ENCODE results near the gene RRP36.

Gene RRP36

DNA sequence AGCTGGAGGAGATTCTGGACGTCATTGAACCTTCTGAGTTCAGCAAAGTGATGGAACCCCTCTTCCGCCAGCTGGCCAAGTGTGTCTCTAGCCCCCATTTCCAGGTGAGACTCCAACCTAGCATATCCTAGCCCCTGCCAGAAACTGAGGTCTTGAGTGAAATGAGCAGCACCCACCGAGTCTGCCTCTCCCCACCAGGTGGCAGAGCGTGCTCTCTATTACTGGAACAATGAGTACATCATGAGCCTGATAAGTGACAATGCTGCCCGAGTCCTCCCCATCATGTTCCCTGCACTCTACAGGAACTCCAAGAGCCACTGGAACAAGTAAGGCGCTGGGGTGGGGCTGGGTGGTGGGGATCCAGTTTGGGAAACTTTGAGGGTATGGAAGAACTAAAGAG, 12.3 kb upstream of the RRP36 start:
- peak in 1 of 2 experiments; percentile 52 for DNase-seq

- DNase-seq, result no peak
These were observed 10.2 kb upstream of the RRP36 start for GRCh38 chr6:43011207-43011606.

DNA sequence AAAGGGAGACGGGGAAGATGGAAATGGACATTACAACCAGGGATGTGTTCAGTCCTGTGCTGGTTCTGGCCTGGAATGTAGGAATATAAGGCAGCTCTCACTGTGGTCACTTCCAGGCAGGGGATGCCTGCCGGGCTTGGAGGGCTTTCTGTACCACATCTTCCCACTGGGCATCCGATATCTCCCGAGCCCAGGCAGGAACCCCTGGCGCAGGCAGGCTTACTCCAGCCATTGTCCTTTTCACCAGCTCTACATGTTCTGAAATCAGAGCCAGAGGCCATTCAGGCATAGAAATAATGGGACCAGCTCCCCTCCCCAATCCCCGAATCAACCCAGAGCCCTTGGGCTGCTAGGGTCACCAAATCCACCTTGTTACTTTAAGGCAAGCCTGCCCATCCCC, 9.1 kb upstream of the RRP36 start:
- DNase-seq, result no peak

DNA sequence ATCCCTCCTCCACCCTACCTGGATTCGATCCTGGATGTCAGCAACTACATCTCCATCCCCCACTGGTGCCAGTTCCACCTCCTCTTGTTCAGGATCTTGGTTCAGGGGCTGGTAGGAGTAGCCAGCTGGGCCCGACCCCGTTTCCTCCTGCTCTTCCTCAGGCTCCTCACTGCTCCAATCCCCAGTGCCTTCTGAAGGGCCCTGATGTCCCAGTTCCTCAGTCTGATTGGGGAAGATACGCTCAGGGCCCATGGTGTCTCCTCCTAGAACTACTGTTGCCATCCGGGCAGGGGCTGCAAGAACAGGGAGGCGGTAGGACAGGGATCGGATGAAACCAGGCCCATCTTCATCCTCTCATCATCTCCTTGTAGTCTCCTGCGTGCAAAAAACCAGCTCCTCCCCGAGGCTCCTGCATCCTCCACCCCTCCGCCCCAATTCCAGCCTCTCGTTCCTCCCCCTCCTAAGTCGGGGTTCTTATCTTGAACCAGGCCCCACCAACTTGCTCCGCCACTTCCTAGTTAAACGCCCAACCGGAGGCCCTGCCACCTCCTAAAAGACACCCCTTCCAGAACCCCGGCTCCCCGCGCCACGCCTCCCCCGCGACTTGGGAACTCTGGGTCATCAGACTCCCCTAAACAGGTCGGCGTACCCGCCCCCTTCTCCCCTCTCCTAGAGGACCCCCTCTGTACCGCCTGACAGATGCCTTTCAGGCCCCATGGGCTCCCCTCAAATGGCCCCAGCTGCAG, 8.2 kb upstream of the RRP36 start:
- no peak for DNase-seq

DNA sequence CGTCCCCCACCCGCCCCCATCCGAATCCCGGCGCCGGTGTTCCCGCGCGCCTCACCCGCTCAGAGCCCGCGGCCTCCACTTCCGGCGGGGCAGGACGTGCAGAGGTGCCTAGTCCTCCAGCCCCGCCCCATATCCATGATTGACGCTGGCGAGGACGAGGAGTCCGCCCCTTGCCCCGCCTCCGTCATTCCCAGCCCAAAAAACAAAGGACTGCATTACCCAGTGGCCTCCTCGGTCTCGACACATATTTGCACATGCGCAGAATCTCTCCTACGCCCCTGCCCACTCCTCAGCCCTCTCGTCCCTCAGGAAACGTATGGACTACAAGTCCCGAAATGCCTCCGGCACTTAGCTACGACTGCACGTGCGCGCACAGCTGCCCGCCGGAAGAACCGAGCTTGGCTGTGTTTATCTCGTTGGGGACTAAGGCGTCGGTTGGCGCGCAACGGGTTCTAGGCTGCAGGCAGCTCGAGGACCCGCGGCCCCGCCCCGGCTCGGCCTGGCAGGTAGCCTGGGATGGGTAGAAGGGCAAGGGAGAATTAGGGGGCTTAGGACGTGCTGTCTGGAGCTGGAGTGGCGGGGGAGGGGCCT, 7.5 kb upstream of the RRP36 start, which contains the start of the genes KLHDC3 and MEA1:
Gene KLHDC3 (plus strand): TSS at position 407 of the 591 bp plus-strand sequence. CDS start 2,944 bp downstream, outside the sequence.
Gene MEA1 (minus strand): TSS at position 104 of the 591 bp plus-strand sequence. CDS start 133 bp downstream, outside the sequence.
- DNase-seq, result peak; percentile 99 to 100

DNA sequence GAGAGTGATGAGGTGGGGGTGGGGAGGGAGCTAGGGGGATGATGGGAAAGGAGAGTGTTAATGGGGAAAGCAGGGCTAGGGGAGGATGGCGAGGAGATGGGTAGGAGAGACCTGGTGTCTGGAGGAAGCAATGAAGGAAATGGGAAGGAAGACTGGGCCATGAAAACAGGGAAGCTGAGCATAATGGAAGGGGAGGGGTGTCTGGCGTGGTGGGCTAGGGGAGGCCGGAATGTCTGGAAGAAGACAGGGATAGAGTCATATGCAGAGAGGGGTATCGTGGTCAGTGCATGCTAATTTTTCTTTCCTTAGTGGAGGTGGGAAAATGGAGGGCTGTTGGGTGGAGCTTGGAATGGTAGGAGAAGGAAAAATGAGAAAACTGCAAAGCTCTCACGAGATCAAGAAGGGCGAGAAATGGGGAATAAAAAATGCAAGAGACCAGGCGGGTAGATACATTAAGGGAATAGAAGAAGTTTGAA, 7.0 kb upstream of the RRP36 start:
- DNase-seq, result no peak

- no peak for DNase-seq
These were observed 5.1 kb upstream of the RRP36 start for GRCh38 chr6:43016176-43016942.

DNA sequence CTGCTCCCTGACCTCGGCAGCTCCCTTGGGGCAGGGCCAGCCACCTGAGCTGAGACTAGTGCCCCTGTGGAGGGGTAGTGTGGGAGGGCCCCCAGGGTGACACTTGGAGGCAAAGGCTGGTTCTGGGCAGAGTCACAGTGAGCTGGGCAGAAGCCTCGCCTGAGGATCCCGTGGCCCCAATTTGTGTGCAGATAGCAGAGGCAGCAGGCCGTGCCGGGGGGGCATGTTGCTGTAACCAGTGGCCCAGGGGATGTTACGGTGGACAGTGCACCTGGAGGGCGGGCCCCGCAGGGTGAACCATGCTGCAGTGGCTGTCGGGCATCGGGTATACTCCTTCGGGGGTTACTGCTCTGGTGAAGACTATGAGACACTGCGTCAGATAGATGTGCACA, 4.5 kb upstream of the RRP36 start:
- no peak for DNase-seq

DNA sequence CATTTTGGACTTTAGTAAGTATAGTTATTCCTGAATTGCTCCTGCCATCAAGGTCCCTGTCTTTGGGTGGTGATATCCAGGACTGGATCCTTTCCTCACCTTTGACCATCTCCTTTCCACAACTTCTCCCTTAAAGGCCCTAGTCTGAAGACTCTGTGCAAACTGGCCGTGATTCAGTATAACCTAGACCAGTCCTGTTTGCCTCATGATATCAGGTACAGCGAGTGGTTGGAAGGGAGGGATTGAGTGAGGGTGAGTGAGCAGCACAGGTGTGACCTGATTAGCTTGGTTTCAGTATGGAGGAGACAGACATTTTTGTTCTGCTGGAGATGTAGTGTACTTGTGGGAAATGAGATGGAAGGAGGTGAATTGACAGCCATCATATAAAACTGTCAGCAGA, 2.3 kb upstream of the RRP36 start:
- no peak for DNase-seq

DNA sequence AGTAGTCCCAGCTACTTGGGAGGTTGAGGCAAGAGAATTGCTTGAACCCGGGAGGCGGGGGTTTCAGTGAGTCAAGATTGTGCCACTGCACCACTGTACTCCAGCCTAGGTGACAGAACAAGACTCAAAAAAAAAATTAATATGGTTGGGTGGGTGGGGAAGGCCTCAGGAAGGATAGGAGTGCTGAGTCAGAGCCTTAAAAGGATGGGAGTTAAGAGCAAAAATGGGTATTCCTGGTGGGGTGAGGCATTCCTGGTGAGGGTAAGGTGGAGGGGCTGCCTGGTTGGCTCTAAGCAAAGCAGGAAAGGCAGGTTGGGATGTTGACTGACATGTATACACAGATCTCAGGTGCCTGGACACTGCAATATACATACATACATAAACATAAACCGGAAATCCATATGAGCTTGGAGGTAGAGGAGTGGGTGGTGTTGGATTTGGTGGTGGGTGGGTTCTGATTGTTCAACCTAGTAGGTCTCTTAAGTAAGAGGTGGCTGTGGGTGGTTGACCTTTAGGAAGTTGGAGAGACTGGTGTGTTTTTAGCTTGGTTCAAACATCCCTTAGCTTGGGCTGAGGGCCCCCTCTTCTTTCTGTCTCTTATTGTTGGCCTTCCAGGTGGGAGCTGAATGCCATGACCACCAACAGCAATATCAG, 1.2 kb upstream of the RRP36 start:
- no peak for DNase-seq

- DNase-seq, result peak in 1 of 2 experiments; percentile 38
These were observed 576 bp upstream of the RRP36 start for GRCh38 chr6:43020847-43021246.

DNA sequence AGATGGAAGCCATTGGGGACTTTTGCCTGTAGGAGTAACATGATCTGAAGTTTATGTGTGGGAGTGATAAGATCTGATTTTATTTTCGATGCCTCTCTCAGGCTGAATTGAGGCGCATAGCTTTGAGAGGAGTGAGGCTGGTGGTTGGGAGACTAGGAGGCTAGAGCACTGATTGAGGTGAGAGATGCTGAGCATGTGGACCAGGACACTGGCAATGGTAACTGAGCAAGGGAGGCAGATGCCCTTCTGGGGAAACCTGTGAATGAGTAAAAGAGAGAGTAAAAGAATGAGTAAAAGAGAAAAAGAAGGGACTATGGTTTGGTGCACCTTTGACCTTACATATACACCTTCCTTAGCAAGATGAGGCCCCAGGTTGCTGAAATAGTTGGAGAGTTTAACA, 3.0 kb downstream of the RRP36 start:
- no peak for DNase-seq

DNA sequence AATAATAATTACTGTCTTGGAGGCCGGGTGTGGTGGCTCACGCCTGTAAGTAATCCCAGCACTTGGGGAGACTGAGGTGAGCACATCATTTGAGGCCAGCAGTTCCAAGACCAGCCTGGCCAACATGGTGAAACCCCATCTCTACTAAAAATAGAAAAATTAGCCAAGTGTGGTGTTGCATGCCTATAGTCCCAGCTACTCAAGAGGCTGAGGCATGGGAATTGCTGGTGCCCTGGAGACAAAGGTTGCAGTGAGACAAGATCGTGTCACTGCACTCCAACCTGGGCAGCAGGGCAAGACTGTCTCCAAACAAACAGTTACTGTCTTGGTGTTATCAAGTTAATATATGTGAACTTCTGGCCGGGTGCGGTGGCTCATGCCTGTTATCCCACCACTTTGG, 4.9 kb downstream of the RRP36 start:
- DNase-seq, result no peak

DNA sequence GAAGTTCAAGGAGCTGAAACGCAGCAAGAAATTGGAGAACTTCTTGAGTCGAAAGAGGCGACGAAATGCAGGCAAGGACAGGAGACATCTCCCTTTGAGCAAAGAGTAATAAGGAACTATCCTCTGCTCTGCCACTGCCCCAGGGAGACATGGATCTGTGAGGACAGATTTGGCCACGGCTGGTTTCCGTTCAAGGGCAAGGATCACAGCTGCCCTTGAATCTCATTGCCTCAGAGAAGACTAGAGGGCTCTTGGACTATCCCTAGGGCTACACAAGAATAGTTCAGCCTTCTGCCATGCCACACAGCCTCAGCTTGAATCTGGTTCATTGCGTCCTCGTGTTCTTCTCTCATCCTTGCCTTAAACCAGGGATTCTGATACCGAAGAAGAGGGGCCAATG, 7.7 kb downstream of the RRP36 start:
- DNase-seq, result no peak

- DNase-seq, result no peak
These were observed 10.9 kb downstream of the RRP36 start for GRCh38 chr6:43032326-43032725.

DNA sequence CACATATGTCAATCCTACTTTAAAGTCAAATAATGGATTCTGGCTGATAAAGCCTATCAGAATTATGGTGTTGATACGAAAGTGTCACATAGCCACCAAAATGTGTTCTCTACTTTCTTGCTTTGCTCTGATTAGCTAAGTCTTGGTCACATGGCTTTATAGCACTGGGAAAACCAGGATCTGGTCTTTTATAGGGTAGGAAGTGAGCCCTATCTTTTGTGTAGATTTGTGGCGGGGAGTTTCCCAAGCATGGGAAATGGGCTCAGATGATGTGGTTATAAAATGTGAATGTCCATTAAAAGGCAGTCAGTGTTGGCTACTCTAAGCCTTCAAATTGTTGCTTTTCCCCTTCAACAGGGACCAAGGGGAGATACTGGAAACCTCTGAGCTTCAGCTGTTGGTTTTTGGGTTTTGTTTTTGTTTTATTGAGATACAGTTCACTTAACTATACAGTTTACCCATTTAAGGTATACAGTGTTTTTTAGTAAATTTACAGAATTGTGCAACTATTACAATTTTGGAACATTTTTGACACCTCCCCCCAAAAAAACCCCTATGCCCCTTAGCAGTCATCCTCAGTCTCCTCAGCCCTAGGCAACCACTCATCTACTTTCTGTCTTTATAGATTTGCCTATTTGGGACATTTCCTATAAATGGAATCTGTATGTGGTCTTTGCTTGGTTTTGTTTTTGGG, 12.2 kb downstream of the RRP36 start:
- DNase-seq, result no peak

- no peak for DNase-seq
These were observed 12.7 kb downstream of the RRP36 start for GRCh38 chr6:43034190-43034525.

DNA sequence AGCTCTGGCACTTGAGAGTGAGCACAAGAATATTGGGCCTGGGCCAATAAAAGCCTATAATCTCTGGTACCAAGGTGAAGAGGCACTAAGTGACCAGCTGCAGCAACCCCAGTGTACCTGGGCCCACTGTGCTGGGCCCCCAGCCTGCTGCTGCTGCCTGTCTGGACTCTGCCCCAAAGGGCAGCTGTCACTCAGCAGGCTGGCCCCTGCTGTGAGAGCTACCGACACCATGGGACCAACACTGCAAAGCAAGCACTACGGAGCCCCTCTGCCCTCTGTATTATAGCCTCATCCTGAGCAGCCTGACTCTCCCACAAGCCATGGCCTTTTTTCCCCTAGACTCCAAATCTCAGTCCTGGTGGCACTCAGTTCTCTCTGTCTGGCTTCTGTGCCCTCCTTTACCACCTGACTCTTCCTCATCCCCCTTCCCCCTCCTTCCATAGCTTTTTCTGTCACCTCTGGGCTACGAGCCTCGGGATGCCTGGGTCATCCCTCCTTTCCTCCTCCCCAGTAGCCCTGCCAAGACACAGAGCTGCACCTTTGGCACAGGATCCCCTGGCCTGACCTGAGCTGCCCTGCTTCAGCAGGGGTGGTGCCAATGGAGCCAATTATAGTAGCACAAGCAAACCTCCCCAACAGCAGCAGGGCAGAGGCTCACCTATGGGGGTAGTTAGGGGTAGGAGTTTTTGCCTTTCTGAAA, 14.2 kb downstream of the RRP36 start:
- no peak for DNase-seq

GRCh38 chr6:43036712-43037111, 15.3 kb downstream of the RRP36 start:
- DNase-seq, result no peak

GRCh38 chr6:43037197-43037596, 15.8 kb downstream of the RRP36 start:
- DNase-seq, result no peak

DNA sequence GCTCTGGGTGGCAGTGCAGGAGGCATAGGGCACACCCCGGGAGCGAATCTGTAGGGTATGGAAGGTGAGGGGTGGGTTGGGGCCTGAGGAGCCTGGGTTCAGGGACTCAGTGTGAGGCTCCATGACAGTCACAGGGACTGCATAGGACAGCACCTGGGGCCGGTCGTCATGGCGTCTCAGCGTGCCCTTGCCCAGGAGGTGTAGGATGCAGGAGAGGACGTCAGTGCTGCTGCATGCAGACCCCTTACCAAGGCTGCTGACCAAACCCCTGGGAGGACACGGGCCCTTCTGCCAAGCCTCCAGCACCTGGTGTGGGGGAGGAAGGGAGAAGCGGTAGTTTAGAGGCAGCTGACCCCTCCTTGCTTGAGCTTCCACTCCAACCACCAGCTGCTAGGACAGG, 16.3 kb downstream of the RRP36 start:
- no peak for DNase-seq

- DNase-seq, result no peak
These were observed 17.3 kb downstream of the RRP36 start for GRCh38 chr6:43038727-43039126.
